ENCODE results near the gene NCAPD2.

NCAPD2 gene

GRCh38 chr12:6569786-6570185, 75.9 kb downstream of the NCAPD2 start:
- TF ChIP-seq TEAD4 (IDR thresholded peaks at IDR 0.05) (no peak), RAD21 (IDR thresholded peaks at IDR 0.05; ENCODE audit: low read depth) (no peak), TAF1 (IDR thresholded peaks at IDR 0.05; ENCODE audit: low read depth) (no peak), YY1 (IDR thresholded peaks at IDR 0.05; ENCODE audit: low read depth) (no peak), ZBTB7A (IDR thresholded peaks at IDR 0.05; ENCODE audit: low read depth) (no peak), NFIC (IDR thresholded peaks at IDR 0.05) (no peak), REST (IDR thresholded peaks at IDR 0.05; ENCODE audit: low read depth) (no peak), FOXM1 (IDR thresholded peaks at IDR 0.05; ENCODE audit: borderline replicate concordance, low read depth) (no peak), EP300 (IDR thresholded peaks at IDR 0.05; ENCODE audit: borderline replicate concordance) (no peak)
- TF ChIP-seq, protein P1, sequence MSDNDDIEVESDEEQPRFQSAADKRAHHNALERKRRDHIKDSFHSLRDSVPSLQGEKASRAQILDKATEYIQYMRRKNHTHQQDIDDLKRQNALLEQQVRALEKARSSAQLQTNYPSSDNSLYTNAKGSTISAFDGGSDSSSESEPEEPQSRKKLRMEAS (IDR thresholded peaks at IDR 0.05) = no peak

GRCh38 chr12:6570264-6570887, 76.5 kb downstream of the NCAPD2 start:
- peak; percentile 56; the same call in 1 of the 2 replicates for TF ChIP-seq RAD21 (IDR thresholded peaks at IDR 0.05; ENCODE audit: low read depth)
- TF ChIP-seq, protein P1 (IDR thresholded peaks at IDR 0.05) = no peak

DNA sequence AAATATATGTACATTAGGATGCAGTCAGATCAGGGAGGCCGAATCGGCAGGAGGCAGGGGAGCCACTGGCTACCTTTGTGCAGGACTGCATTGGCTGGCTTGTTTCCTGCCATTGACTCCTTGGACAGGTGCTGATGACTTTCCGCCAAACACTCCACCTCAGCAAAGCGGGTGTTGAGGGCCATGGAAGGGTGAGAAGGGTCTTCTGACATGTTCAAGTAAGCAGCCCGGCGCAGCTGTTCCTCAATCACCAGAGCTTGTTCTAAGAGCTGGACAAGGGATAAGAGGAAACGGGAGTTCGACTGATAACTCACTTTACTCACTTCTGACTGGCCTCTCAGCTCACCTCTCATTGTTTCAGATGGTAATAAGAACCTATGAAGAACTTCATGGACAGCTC, 79.1 kb downstream of the NCAPD2 start:
- TF ChIP-seq, protein P1 (IDR thresholded peaks at IDR 0.05) = no peak
- TF ChIP-seq CREB1 (IDR thresholded peaks at IDR 0.05; ENCODE audit: low read depth) (no peak), TAF1 (IDR thresholded peaks at IDR 0.05; ENCODE audit: low read depth) (no peak), FOXM1 (IDR thresholded peaks at IDR 0.05; ENCODE audit: borderline replicate concordance, low read depth) (no peak), ZBTB7A (IDR thresholded peaks at IDR 0.05; ENCODE audit: low read depth) (no peak)

DNA sequence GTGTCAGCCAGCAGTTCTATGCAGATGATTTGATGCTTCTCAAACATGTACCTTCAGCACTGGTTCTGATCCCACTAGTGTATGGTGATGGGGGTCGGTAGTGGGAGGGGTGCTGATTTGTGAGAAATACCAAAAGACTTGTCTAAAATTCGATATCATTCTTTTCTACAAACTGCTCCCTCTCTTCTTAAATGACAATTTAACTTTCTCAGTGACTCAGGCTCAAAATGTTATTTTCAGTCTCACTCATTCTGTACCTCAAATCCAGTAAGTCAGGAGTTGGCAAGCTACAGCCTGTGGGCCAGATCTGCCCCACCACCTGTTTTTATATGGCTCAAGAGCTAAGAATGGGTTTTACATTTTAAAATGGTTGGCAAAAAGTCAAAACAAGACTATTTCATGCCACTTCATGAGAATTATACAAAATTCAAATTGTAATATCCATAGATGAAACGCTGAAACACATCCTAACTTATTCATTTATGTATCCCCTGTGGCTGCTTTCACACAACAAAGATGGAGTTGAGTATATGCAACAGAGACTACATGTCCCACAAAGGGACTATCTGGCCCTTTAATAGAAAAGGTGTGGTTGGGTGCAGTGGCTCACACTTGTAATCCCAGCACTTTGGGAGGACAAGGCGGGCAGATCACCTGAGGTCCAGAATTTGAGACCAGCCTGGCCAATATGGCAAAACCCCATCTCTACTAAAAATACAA, 80.8 kb downstream of the NCAPD2 start:
- no peak for TF ChIP-seq ZBTB7A (IDR thresholded peaks at IDR 0.05; ENCODE audit: low read depth)

DNA sequence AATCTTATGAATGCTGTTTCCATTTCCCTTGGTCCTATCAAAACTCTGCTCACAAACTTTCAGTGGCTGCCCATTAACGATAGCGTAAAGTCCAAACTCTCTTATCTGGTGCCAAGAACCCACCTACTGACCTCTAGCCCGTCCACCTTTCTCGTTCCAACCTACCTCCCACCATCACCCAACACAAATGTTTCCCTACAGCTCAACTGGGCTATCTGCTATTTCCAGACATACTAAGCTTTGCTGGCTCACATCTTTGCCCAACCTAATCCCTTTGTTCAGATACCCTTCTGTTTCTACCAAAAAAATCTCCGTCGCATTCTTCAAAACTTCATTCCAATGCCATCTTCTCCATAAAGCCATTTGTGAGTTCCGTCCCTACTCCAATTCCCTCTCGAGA, 81.7 kb downstream of the NCAPD2 start:
- TF ChIP-seq YY1 (IDR thresholded peaks at IDR 0.05; ENCODE audit: low read depth) (no peak), NFIC (IDR thresholded peaks at IDR 0.05) (no peak), EP300 (IDR thresholded peaks at IDR 0.05; ENCODE audit: borderline replicate concordance) (no peak), CREB1 (IDR thresholded peaks at IDR 0.05; ENCODE audit: low read depth) (no peak), ZBTB7A (IDR thresholded peaks at IDR 0.05; ENCODE audit: low read depth) (no peak), TAF1 (IDR thresholded peaks at IDR 0.05; ENCODE audit: low read depth) (no peak), FOXM1 (IDR thresholded peaks at IDR 0.05; ENCODE audit: borderline replicate concordance, low read depth) (no peak), RAD21 (IDR thresholded peaks at IDR 0.05; ENCODE audit: low read depth) (no peak), EGR1 (IDR thresholded peaks at IDR 0.05) (no peak), TEAD4 (IDR thresholded peaks at IDR 0.05) (no peak), TCF12 (IDR thresholded peaks at IDR 0.05; ENCODE audit: low read depth) (no peak), CEBPB (IDR thresholded peaks at IDR 0.05) (no peak), REST (IDR thresholded peaks at IDR 0.05; ENCODE audit: low read depth) (no peak)
- TF ChIP-seq, protein P1 (IDR thresholded peaks at IDR 0.05) = no peak
- TF ChIP-seq, protein P2, sequence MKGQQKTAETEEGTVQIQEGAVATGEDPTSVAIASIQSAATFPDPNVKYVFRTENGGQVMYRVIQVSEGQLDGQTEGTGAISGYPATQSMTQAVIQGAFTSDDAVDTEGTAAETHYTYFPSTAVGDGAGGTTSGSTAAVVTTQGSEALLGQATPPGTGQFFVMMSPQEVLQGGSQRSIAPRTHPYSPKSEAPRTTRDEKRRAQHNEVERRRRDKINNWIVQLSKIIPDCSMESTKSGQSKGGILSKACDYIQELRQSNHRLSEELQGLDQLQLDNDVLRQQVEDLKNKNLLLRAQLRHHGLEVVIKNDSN (IDR thresholded peaks at IDR 0.05) = no peak
